HT1080 (cell line): ENCODE data around the gene PRKCB. TPM values are rescaled to one million over a fixed set of nuclear protein-coding genes. Genes with fewer than 3 reads are reported as not detected.
"Not testable (repeated sequence)": the region's sequence is repeated elsewhere in the genome, so short reads cannot be mapped to it uniquely, and the experiment has no call there.

Source experiments
- DNase-seq: peaks from one replicate; pipeline ENCODE4 v3.0.0-alpha.2; 2015; ENCODE audit warnings: low read depth
- total RNA-seq: library from RNA; depleted of rRNA; stranded (reverse); fragments of >200 nt; shearing (Covaris generic); gene quantifications from 2 replicates; pipeline ENCODE4 v1.2.3, GENCODE V29; 2014

The PRKCB gene
- total RNA-seq, 1 experiment from 2014 or later, result not detected

DNA sequence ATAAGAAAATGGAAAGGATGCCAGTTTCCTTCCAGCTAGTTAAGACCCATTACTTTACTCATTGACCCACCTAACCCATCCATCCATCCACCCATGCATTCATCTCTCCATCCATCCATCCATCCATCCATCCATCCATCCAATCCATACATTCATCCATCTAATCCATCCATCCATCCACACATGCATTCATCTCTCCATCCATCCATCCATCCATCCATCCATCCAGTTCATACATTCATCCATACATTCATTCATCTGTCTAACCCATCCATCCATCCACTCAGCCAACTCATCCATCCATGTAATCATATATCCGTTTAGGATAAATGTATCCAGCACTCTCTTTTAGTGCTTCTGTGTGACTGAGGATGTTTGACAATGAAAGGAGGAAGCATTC lies 241.5 kb downstream of the PRKCB start:
- DNase-seq, result no peak

DNA sequence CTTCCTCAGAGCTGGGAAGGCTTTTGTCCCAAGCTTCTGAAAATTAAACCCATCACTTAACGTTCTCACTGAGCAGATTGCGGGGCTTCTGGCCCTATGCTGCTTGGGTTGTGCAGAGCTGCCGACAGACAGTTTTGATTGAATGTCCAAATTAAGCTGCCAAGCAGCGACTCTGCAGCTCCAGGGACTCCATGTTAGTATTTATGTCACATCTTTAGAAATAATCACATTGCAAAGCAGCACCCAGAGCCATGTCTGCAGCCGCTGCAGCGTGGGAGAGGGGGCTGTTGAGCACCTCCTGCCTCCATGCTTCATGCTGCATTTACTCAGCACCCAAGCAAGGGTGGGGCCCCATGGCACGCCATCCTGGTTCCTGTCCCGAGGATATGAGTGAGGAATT lies 242.2 kb downstream of the PRKCB start:
- no peak for DNase-seq

- DNase-seq, result no peak
Measured at GRCh38 chr16:24085666-24086065, 249.9 kb downstream of the PRKCB start.

DNA sequence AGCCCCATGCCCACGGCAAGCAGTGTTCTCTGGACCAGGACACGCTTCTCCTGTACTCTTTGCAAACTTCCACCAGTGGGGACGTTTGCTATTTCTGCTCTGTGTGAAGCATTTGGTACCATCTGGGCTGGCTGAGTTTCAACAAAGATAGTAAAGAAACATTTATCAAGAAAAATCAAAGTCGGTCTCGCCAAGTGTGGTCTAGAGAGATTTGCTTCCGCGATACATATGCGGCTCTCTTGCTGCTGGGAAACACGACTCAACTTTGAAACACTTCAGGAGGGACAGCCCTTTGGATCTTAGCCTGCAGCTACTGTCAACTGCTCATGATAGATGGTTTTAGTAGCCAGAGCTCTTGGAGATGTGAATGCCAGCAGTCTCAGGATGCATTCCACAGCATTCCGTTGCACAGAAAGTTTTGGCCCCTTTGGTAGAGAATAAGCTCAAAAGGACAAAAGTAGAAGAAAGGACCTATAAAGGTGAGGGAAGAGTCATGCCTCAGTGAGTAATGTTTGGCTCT lies 252.2 kb downstream of the PRKCB start:
- DNase-seq, result no peak

- DNase-seq, result no peak
Measured at GRCh38 chr16:24088767-24089166, 253.0 kb downstream of the PRKCB start.

DNA sequence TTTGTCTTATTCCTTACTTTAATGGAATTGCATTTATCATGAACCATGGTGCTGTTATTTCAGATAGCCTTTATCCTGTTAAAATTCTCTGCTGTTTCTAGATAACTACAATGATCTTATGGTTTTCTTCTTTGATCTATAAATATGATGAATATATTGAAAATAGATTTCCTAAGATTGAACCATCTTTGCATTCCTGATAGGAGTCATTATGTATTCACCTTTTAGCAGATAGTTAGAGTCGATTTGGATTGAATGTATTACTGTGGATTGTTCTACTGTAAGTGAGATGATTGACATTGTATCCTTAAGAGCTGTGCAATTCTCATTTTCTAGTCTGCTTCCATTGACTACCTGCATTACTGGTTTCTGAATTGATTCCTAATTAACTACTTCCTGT lies 255.3 kb downstream of the PRKCB start:
- DNase-seq, result no peak

- DNase-seq, result no peak
Measured at GRCh38 chr16:24093049-24093448, 257.3 kb downstream of the PRKCB start.

DNA sequence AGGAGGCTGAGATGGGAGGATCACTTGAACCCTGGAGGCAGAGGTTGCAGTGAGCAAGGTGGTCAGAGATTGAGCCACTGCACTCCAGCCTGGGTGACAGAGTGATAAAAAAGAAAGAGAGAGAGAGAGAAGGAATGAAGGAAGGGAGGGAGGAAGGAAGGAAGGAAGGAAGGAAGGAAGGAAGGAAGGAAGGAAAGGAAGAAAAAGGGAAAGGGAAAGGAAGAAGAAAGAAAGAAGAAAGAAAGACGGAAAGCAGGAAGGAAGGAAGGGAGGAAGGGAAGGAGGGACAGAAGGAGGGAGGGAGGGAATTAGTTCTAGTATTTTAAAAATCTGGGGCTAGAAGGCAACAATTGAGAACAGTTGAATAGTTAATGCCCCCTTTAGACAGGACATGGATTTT lies 258.9 kb downstream of the PRKCB start:
- DNase-seq, result no peak

DNA sequence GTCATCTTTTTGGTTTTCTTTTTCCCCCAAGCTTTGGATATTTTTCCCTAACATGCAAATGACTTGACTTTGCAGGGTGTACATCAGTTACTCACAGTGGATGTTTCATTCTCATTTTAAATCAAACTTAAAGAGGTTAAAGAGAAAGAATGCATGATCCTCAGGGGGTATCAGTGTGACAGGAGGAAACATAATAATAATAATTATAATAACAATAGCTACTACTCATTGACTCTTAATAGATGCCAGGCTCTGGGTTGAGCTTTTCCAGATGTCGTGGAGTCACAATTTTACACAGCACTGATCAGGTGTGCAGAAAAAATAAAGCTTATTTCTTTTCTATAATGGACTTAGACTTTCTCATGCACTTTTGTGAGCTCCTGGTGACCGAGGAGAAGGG lies 263.1 kb downstream of the PRKCB start:
- DNase-seq, result no peak

DNA sequence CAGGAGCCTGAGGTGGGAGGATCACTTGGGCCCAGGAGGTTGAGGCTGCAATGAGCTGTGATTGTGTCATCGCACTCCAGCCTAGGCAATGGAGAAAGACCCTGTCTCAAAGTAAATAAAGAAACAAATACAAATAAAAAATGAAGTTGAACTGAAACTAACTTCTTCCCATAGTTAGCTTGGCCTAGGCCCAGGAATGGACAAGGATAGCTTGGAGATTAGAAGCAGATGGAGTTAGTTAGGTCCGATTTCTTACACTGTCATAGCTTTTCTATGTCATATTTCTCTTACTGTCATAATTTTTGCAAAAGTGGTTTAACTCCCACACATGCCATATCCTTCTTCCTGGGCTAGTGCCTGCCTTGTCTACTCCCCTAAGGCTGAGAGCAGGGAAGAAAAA lies 265.6 kb downstream of the PRKCB start:
- no peak for DNase-seq

DNA sequence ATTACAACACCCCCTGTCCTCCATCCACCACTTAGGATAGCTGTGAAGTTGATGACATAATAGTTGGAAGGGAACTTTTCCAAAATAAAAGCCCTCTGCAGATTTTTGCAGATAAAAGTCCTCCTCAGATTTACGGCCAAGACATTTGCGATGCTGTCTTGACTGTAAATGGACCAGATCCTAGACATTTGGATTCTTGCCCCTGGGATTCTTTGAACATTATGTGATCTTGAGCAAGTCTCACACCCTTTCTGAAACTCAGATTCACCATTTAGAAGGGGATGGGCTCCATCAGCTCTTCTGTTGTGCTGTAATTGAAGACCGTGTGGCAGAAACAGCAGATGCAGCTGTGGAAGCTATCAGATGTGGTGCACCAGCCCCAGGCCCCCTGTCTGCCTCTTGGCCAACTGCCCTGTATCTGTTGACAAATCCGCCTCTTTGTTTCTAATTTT lies 266.5 kb downstream of the PRKCB start:
- DNase-seq, result no peak

DNA sequence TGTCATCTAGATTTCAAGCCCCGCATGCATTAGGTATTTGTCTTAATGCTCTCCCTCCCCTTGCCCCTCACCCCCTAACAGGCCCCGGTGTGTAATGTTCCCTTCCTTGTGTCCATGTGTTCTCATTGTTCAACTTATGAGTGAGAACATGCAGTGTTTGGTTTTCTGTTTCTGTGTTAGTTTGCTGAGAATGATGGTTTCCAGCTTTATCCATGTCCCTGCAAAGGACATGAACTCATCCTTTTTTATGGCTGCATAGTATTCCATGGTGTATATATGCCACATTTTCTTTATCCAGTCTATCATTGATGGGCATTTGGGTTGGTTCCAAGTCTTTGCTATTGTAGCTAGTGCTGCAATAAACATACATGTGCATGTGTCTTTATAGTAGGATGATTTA lies 269.7 kb downstream of the PRKCB start:
- not testable (repeated sequence) for DNase-seq

- DNase-seq, result not testable (repeated sequence)
Measured at GRCh38 chr16:24108090-24108489, 272.3 kb downstream of the PRKCB start.

DNA sequence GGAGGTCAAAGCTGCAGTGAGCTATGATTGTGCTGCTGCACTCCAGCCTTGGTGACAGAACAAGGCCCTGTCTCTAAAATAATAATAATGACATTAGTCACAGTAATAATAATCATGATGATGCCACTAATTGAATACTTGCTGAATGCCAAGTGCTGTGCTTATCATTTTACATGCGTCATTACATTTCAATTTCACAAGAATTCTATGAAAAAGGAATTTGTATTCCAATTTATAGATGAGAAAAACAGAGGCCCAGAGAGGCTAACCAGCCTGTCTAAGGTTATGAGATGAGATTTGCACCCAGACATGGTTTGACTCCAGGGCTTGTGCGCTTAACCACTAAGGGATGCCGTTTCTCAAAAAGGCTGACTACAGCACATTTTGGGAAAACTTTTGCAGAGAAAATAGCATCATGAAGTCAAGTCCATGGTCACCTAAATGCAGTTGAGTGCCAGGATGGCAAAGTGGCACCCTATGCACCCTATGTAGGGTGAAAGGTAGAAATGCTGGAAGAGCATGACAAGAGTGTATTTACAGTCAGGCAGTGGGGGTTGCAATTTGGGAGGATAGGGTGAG lies 276.0 kb downstream of the PRKCB start:
- no peak for DNase-seq

- no peak for DNase-seq
Measured at GRCh38 chr16:24113115-24113745, 277.4 kb downstream of the PRKCB start.

- DNase-seq, result no peak
Measured at GRCh38 chr16:24114876-24115275, 279.1 kb downstream of the PRKCB start.

GRCh38 chr16:24116046-24116776 lies 280.4 kb downstream of the PRKCB start:
- DNase-seq, result no peak

DNA sequence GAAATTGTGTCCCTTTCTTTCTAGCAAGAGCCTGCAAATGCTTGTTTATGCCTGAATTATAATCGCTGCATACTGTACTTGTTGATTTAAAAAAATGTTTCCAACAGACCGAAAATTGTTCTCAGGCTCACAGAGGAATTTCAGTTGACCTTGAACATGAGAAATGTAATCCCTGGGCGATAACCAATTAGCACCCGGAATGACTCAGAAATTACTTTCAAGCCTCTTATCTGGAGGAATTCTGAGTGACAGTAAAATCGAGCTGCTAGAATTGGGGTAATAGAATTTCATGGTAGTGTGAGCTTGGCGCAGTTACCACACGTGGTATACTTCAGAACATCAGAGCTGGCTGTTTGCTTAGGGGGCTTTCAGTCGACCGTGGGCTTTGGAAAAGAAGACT lies 281.2 kb downstream of the PRKCB start:
- no peak for DNase-seq

GRCh38 chr16:24117680-24118079 lies 281.9 kb downstream of the PRKCB start:
- DNase-seq, result no peak

GRCh38 chr16:24118126-24118821 lies 282.5 kb downstream of the PRKCB start:
- no peak for DNase-seq

DNA sequence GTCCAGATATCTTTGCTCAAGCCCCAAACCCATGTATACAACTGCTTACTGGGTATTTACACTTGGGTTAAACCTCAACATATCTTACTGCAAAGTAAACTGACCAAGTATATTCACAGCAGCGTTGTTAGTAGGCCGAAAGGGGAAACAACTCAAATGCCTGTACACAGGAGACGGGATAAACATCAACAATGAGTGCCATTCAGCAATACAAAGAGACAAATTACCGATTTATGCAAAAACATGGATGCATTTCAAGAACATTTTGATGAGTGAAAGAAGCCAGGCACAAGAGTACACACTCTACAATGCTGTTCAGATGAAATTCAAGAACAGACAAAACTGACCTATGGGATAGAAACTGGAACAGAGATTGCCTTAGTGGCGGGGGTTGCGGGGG lies 284.0 kb downstream of the PRKCB start:
- DNase-seq, result no peak

DNA sequence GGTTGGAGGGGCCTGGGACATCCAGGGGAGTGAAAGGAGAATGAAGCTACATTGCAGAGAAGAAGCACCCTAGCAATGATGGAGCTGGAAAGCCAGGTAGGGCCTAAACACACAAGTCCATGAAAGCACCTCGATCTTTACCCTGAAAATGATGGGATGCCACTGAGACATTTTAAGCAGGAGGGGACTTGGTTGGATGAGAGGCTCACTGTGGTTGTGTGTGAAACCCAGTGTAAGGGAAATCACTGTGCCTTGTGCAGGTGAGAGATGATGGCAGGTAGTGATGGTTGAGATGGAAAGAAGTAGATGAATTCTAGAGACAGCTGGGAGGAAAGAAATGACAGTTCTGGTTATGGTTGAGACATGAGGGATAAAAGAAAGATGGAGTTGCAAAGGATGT lies 287.5 kb downstream of the PRKCB start:
- no peak for DNase-seq
